GM23338 (cell line): ENCODE results near the gene APBA2. TPM values are rescaled to one million over a fixed set of nuclear protein-coding genes. Genes with fewer than 3 reads are reported as not detected.

ENCODE experiments used
- ATAC-seq: fragments of 200-7000 bp; cut with Tn5 transposase; 3 replicates; pipeline ENCODE4 v1.9.1; 2020
- DNase-seq: peaks from one replicate; pipeline ENCODE4 v3.0.0-alpha.2; 2015; ENCODE audit warnings: low spot score
- H2AFZ ChIP-seq: fragments of 200-600 bp; sonication (generic); 2 replicates; pipeline ENCODE4 v1.8.0; 2016; ENCODE audit warnings: antibody characterized with exemption, mild to moderate bottlenecking, moderate library complexity
- H3F3A ChIP-seq: fragments of 200-600 bp; sonication (generic); replicated peaks from 2 replicates; pipeline ENCODE4 v1.8.0; 2017; ENCODE audit warnings: antibody characterized with exemption, mixed run types, low read depth
- H3K27ac ChIP-seq: fragments of 200-600 bp; sonication (generic); 2 replicates; pipeline ENCODE4 v1.6.1; 2016; ENCODE audit warnings: low read depth
- H3K27me3 ChIP-seq: fragments of 200-600 bp; sonication (generic); 2 replicates; pipeline ENCODE4 v1.8.0; 2016; ENCODE audit warnings: mild to moderate bottlenecking, mixed run types, moderate library complexity; ENCODE audit not compliant: insufficient read depth
- H3K36me3 ChIP-seq: fragments of 200-600 bp; sonication (generic); 2 replicates; pipeline ENCODE4 v1.8.0; 2016; ENCODE audit warnings: mild to moderate bottlenecking; ENCODE audit not compliant: insufficient read depth
- H3K4me1 ChIP-seq: fragments of 200-600 bp; sonication (generic); 2 replicates; pipeline ENCODE4 v1.8.0; 2016; ENCODE audit warnings: mild to moderate bottlenecking, moderate library complexity; ENCODE audit not compliant: insufficient read depth
- H3K4me2 ChIP-seq: fragments of 200-600 bp; sonication (generic); 2 replicates; pipeline ENCODE4 v1.7.1; 2017; ENCODE audit warnings: mixed run types
- H3K4me3 ChIP-seq: fragments of 200-600 bp; sonication (generic); 2 replicates; pipeline ENCODE4 v1.6.1; 2016; ENCODE audit warnings: mixed run types
- H3K79me2 ChIP-seq: fragments of 200-600 bp; sonication (generic); replicated peaks from 2 replicates; pipeline ENCODE4 v1.8.0; 2017; ENCODE audit warnings: mild to moderate bottlenecking; ENCODE audit not compliant: insufficient read depth
- H3K9me2 ChIP-seq: fragments of 200-600 bp; sonication (generic); 2 replicates; pipeline ENCODE4 v1.8.0; 2017; ENCODE audit not compliant: insufficient read depth
- H4K20me1 ChIP-seq: fragments of 200-600 bp; sonication (generic); replicated peaks from 2 replicates; pipeline ENCODE4 v1.8.0; 2017; ENCODE audit warnings: mild to moderate bottlenecking; ENCODE audit not compliant: insufficient read depth
- H3K27ac Mint-ChIP-seq: 2 replicates; pipeline ENCODE4 v1.8.0; 2020; ENCODE audit warnings: inconsistent platforms, mild to moderate bottlenecking, moderate library complexity, mixed read lengths
- H3K27me3 Mint-ChIP-seq: 3 replicates; pipeline ENCODE4 v1.8.0; 2022; ENCODE audit warnings: low read depth, mild to moderate bottlenecking, moderate library complexity, mixed read lengths, inconsistent platforms; ENCODE audit not compliant: insufficient read depth, poor library complexity
- H3K36me3 Mint-ChIP-seq: 3 replicates; pipeline ENCODE4 v1.8.0; 2021; ENCODE audit warnings: low read depth, mild to moderate bottlenecking, inconsistent platforms, moderate library complexity, mixed read lengths
- H3K4me1 Mint-ChIP-seq: 3 replicates; pipeline ENCODE4 v1.8.0; 2020; ENCODE audit warnings: mild to moderate bottlenecking, inconsistent platforms, mixed read lengths
- H3K4me3 Mint-ChIP-seq: 3 replicates; pipeline ENCODE4 v1.8.0; 2021; ENCODE audit warnings: moderate library complexity, mild to moderate bottlenecking, inconsistent platforms, mixed read lengths
- H3K9me3 Mint-ChIP-seq: 3 replicates; pipeline ENCODE4 v1.8.0; 2020; ENCODE audit warnings: moderate library complexity, mild to moderate bottlenecking, inconsistent platforms, mixed read lengths
- CREB1 ChIP-seq: fragments of 250-450 bp; sonication (Bioruptor Pico); IDR thresholded peaks from 2 replicates; pipeline ENCODE4 v1.5.0; 2020; ENCODE audit warnings: low read depth, mild to moderate bottlenecking, moderate library complexity
- ETS1 ChIP-seq: IDR thresholded peaks from 2 replicates; pipeline ENCODE4 v1.6.1; 2016; ENCODE audit warnings: antibody characterized with exemption
- EZH2 ChIP-seq: fragments of 200-600 bp; sonication (generic); IDR thresholded peaks from one replicate; pipeline ENCODE4 v1.8.0; 2017; ENCODE audit warnings: antibody characterized with exemption, mild to moderate bottlenecking, low read depth; ENCODE audit not compliant: unreplicated experiment
- POLR2AphosphoS5 ChIP-seq: IDR thresholded peaks from 2 replicates; pipeline ENCODE4 v1.6.1; 2016; ENCODE audit warnings: antibody characterized with exemption, low read depth
- REST ChIP-seq: IDR thresholded peaks from one replicate; pipeline ENCODE4 v1.6.1; 2018; ENCODE audit warnings: antibody characterized with exemption; ENCODE audit not compliant: unreplicated experiment
- ZNF114 ChIP-seq: fragments of 250-450 bp; sonication (Bioruptor Pico); IDR thresholded peaks from 2 replicates; pipeline ENCODE4 v1.5.0; 2020; ENCODE audit warnings: mild to moderate bottlenecking, moderate library complexity
- ZNF331 ChIP-seq: fragments of 250-450 bp; sonication (Bioruptor Pico); IDR thresholded peaks from 2 replicates; pipeline ENCODE4 v1.5.0; 2020; ENCODE audit warnings: low read depth, mild to moderate bottlenecking, moderate library complexity
- ZNF462 ChIP-seq: fragments of 250-450 bp; sonication (Bioruptor Pico); IDR thresholded peaks from 2 replicates; pipeline ENCODE4 v1.5.0; 2020; ENCODE audit warnings: mild to moderate bottlenecking, moderate library complexity
- polyA plus RNA-seq: library from polyadenylated mRNA; unstranded; fragments of >200 nt; fragmentation: Nextera tagmentation; extraction: Ambion mirVana; gene quantifications from 2 replicates; pipeline ENCODE4 v1.2.1, GENCODE V29; 2016
- total RNA-seq: library from RNA; depleted of rRNA; stranded (reverse); fragments of >200 nt; shearing (Covaris generic); gene quantifications from 2 replicates; pipeline ENCODE4 v1.2.3, GENCODE V29; 2014

Gene APBA2
- total and polyA plus RNA-seq, 2 experiments from 2014 or later, result 5.9 to 24.7 TPM

- TF ChIP-seq REST, result no peak
These were observed 1.8 kb downstream of the APBA2 start (continued) for GRCh38 chr15:28887339-28888174.

- H3K27ac ChIP-seq, result no peak overlapping the region
- DNase-seq (no peak), ATAC-seq (no peak)
- Mint-ChIP-seq H3K9me3 (no peaks in the 10 kb centered on the region; the same call in 2 of the 3 replicates), H3K27me3 (peaks cover 29% of the 10 kb centered on the region), H3K4me1 (peaks cover 16% of the 10 kb centered on the region), H3K4me3 (no peak overlapping the region; the same call in 2 of the 3 replicates), H3K36me3 (no peaks in the 10 kb centered on the region; the same call in 2 of the 3 replicates), H3K27ac (no peak overlapping the region)
- no peaks in the 10 kb centered on the region for H3K79me2 ChIP-seq
- no peaks in the 10 kb centered on the region for H3K9me2 ChIP-seq
- H3K36me3 ChIP-seq, result no peaks in the 10 kb centered on the region
- H3K4me1 ChIP-seq, result peaks cover 5% of the 10 kb centered on the region; the same call in 1 of the 2 replicates
- H4K20me1 ChIP-seq, result no peaks in the 10 kb centered on the region
- H3K4me3 ChIP-seq, result no peak overlapping the region
- H3K4me2 ChIP-seq, result no peak overlapping the region
- H3K27me3 ChIP-seq, result peaks cover 36% of the 10 kb centered on the region
- H3F3A ChIP-seq, result no peaks in the 10 kb centered on the region
- H2AFZ ChIP-seq, result no peak overlapping the region
- TF ChIP-seq REST, result no peak
- TF ChIP-seq POLR2AphosphoS5, result no peak
- no peak for TF ChIP-seq ETS1
- no peak for TF ChIP-seq ZNF114 (CRISPR knock-in tag)
- TF ChIP-seq CREB1 (CRISPR knock-in tag), result no peak
- no peak for TF ChIP-seq ZNF462 (CRISPR knock-in tag)
- no peak for TF ChIP-seq ZNF331 (CRISPR knock-in tag)
- no peak for TF ChIP-seq EZH2
These were observed 2.6 kb downstream of the APBA2 start for GRCh38 chr15:28888302-28888894.
